ENCODE measurements around the gene KPNA4.

KPNA4 gene

GRCh38 chr3:160448845-160449635 is 116.3 kb downstream of the KPNA4 start:
- Histone ChIP-seq H3K36me3 (ENCODE audit: control insufficient read depth, insufficient read depth, low read length) (no peaks in the 10 kb centered on the region), H3K4me1 (ENCODE audit: control insufficient read depth, insufficient read depth, low read length) (peaks cover 8% of the 10 kb centered on the region), H3K27me3 (ENCODE audit: control insufficient read depth, insufficient read depth, low read length) (no peaks in the 10 kb centered on the region), H3K9me3 (ENCODE audit: control insufficient read depth, insufficient read depth, low read length) (no peaks in the 10 kb centered on the region), H3K9ac (ENCODE audit: low read depth, low read length) (peak overlapping the region; percentile 96), H3K4me3 (ENCODE audit: low read depth, low read length) (peak overlapping the region; percentile 99)

DNA sequence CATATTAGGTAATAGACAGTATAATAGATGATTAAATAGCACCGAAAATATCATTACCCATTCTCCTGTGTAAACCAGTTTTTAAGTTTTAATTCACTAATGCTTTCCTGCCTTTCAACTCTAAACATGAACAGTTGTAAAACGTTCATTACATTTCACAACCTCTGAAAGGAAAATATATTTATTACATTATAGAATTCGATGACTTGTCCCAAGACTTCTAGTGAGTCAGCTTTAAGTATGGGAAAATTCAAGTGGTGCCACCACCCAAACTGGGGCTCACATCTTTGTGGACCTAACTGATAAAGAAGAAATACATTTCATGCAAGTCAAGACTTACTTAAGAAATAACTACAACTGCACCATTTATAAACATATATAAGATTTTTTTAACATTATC is 117.8 kb downstream of the KPNA4 start:
- H3K9me3 ChIP-seq (ENCODE audit: control insufficient read depth, insufficient read depth, low read length) = no peaks in the 10 kb centered on the region
- peak overlapping the region; percentile 99 for H3K4me3 ChIP-seq (ENCODE audit: low read depth, low read length)
- H3K9ac ChIP-seq (ENCODE audit: low read depth, low read length) = no peak overlapping the region
- H3K4me1 ChIP-seq (ENCODE audit: control insufficient read depth, insufficient read depth, low read length) = peaks cover 8% of the 10 kb centered on the region
- no peaks in the 10 kb centered on the region for H3K36me3 ChIP-seq (ENCODE audit: control insufficient read depth, insufficient read depth, low read length)
- no peaks in the 10 kb centered on the region for H3K27me3 ChIP-seq (ENCODE audit: control insufficient read depth, insufficient read depth, low read length)

DNA sequence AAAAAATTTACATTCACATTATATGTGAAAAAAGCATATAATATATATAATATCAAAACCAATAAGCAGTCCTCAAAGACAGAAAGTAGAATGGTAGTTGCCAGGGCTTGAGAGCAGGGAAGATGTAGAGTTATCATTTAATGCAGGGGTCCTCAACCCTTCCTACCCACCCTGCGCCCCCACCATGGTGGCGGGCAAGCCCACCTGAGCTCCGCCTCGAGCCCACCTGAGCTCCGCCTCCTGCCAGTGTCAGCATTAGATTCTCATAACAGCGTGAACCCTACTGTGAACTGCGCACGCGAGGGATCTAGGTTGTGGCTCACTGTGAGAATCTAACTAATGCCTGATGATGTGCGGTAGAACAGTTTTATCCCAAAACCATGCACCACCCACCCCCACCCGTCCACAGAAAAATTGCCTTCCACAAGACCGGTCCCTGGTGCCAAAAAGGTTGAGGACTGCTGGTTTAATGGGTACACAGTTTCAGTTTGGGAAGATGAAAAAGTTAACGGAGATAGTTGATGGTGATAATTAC is 118.8 kb downstream of the KPNA4 start:
- Histone ChIP-seq H3K4me1 (ENCODE audit: control insufficient read depth, insufficient read depth, low read length) (peaks cover 8% of the 10 kb centered on the region), H3K27me3 (ENCODE audit: control insufficient read depth, insufficient read depth, low read length) (no peaks in the 10 kb centered on the region), H3K36me3 (ENCODE audit: control insufficient read depth, insufficient read depth, low read length) (no peaks in the 10 kb centered on the region), H3K4me3 (ENCODE audit: low read depth, low read length) (no peak overlapping the region), H3K9ac (ENCODE audit: low read depth, low read length) (no peak overlapping the region), H3K9me3 (ENCODE audit: control insufficient read depth, insufficient read depth, low read length) (no peaks in the 10 kb centered on the region)

DNA sequence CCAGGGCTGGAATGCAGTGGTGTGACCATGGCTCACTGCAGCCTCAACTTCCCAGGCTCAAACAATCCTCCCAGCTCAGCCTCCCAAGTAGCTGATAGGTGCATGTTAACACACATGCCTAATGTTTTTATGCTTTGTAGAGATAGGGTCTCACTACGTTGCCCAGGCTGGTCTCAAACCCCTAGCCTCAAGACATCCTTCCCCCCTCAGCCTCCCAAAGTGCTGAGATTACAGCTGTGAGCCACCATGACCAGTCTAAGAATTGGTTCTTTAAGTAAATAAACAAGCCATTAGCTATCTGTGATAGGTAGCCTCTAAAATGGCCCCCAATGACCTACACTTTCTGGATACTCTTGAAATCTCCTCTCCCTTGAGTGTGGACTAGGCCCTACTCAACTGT is 119.5 kb downstream of the KPNA4 start:
- H3K36me3 ChIP-seq (ENCODE audit: control insufficient read depth, insufficient read depth, low read length) = no peaks in the 10 kb centered on the region
- H3K27me3 ChIP-seq (ENCODE audit: control insufficient read depth, insufficient read depth, low read length) = no peaks in the 10 kb centered on the region
- H3K9me3 ChIP-seq (ENCODE audit: control insufficient read depth, insufficient read depth, low read length) = no peaks in the 10 kb centered on the region
- no peak overlapping the region for H3K9ac ChIP-seq (ENCODE audit: low read depth, low read length)
- peaks cover 8% of the 10 kb centered on the region for H3K4me1 ChIP-seq (ENCODE audit: control insufficient read depth, insufficient read depth, low read length)
- H3K4me3 ChIP-seq (ENCODE audit: low read depth, low read length) = no peak overlapping the region

Measured in iPS-15b (cell line).